Femur (tissue), 1 donor: ENCODE data around the gene RTEL1.
A peak's percentile ranks its signal among the peaks of the same experiment; 100 is the strongest.
"Not testable (repeated sequence)": the region's sequence is repeated elsewhere in the genome, so short reads cannot be mapped to it uniquely, and the experiment has no call there.

ENCODE experiments used
- DNase-seq: peaks from one replicate; pipeline ENCODE4 v3.0.0-alpha.2; 2017

The RTEL1 gene

DNA sequence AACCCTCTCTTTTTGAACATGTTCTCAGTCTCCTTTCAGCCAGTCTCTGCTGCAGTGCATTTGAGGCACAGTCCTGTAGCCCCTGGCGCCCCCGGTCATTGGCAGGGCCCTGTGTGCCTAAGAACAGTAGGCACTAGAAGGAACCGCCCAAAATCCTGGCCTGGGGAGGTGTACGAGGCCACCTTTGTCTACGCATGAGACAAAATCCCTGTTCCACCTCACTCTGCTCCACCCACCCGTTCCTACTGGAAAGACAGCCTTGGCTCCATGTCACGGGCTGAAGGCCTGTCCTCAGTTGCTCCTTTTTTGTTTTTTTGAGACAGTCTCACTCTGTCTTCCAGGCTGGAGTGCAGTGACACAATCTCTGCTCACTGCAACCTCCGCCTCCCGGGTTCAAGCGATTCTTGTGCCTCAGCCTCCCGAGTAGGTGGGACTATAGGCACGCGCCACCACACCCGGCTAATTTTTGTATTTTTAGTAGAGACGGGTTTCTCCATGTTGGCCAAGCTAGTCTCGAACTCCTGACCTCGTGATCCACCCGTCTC is 72.1 kb downstream of the RTEL1 start:
- not testable (repeated sequence) for DNase-seq

DNA sequence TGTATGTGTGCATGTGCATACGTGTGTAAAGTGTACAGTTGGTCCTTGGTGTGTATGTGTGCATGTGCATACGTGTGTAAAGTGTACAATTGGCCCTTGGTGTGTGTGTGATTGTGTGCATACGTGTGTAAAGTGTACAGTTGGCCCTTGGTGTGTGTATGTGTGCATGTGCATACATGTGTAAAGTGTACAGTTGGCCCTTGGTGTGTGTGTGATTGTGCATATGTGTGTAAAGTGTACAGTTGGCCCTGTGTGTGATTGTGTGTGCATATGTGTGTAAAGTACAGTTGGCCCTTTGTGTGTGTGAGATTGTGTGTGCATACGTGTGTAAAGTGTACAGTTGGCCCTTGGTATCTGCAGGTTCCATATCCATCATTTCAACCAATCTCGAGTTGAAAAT is 73.3 kb downstream of the RTEL1 start:
- DNase-seq, result no peak

DNA sequence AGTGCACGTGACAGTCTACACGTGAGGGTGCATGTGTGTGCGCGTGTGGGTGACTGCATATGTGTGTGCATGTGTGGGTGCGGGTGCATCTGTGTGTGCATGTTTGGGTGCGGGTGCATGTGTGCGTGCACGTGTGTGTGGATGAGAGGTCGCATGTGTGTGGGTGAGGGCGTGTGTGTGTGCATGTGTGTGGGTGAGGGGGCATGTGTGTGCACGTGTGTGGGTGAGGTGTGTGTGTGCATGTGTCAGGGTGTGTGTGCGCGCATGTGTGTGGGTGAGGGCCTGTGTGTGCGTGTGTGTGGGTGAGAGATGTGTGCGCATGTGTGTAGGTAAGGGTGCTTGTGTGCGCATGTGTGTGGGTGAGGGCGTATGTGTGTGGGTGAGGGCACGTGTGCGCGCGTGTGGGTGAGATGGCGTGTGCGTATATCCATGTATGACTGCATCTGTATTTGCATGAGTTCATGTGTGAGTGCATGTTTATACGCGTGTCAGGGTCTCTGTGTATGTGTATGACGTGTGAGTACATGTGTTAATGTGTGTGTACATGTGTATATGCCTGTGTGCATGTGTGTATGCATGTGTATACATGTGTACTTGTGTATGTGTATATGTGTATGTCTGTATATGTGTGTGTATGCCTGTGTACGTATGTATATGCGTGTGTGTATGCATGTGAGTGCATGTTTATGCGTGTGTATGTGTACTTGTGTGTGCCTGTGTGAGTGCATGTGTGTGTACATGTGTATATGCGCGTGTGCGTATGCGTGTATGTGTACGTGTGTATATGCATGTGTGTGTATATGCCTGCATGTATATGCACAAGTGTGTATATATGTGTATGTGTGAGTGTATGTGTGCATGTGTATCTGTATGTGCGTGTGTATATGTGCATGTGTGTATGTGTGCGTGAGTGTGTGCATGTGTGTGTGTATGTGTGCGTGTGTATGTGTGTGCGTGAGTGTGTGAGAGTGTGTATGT is 74.3 kb downstream of the RTEL1 start:
- DNase-seq, result no peak

DNA sequence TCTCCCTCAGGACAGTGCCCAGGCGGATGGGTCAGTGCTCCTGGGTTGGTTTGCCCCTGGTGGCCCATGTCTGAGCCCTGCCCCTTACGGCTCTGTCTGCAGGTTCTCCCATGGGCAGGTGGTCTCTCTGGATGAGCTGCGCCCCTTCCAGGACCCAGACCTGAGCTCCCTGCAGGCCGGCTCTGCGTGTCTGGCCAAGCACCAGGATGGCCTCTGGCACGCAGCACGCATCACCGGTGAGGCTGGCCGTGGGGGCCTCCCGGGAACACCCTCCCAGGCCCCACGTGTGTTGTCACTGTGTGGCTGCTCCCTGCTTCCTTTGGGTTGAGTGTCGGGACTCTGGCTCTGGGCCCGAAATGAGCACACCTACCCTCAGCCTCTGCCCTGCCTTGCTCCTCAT is 75.0 kb downstream of the RTEL1 start:
- no peak for DNase-seq

DNA sequence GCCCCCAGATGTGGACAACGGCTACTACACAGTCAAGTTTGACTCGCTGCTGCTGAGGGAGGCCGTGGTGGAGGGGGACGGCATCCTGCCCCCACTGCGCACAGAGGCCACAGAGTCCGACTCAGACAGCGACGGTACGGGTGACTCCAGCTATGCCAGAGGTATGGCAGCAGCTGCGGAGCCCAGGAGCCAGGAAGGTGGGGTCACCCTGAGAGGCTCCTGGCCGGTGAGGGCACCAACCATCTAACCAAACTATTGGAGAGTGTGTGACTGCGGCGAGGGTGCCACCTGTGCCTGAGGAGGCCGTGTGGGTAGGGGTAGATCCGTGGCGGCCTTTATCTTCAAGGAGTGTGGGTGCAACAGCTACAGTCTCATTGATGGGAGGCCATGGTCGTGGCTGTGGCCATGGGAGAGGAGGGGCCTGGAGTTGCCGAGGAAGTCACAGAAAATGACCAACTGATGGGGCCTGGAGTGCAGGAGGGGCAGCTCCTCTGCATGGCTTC is 75.5 kb downstream of the RTEL1 start:
- DNase-seq, result no peak

DNA sequence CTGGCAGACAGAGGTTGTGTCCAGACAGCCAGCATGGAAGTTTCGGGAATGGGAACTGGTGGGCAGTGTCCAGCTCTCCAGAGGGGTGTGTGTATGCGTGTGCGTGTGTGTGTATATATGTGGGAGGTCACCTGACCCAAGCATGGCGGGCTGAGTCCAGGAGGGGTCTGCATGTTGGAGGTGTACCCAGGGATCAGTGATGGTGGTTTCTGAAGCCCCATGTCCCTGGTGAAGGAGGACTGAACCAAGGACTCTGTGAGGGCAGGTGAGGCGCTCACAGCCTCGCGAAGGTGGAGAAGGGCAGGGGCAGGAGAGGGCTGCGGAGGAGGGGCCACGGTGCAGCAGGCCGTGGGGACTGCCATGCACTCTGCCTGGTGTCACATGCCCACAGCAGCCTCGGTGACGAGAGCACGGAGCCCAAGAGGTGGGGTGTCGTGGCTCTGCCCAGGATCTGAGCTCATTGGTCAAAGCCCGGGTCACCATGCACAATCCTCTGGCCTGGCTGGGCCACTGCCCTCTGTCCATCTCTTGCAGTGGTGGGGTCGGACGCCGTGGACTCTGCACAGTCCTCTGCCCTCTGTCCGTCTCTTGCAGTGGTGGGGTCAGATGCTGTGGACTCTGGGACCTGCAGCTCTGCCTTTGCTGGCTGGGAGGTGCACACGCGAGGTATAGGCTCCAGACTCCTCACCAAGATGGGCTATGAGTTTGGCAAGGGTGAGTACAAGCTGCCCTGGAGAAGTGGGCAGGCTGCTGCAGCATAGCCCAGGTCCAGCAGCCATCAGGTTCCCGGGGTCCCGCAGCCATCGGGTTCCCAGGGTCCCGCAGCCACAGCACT is 76.2 kb downstream of the RTEL1 start:
- DNase-seq, result no peak

DNA sequence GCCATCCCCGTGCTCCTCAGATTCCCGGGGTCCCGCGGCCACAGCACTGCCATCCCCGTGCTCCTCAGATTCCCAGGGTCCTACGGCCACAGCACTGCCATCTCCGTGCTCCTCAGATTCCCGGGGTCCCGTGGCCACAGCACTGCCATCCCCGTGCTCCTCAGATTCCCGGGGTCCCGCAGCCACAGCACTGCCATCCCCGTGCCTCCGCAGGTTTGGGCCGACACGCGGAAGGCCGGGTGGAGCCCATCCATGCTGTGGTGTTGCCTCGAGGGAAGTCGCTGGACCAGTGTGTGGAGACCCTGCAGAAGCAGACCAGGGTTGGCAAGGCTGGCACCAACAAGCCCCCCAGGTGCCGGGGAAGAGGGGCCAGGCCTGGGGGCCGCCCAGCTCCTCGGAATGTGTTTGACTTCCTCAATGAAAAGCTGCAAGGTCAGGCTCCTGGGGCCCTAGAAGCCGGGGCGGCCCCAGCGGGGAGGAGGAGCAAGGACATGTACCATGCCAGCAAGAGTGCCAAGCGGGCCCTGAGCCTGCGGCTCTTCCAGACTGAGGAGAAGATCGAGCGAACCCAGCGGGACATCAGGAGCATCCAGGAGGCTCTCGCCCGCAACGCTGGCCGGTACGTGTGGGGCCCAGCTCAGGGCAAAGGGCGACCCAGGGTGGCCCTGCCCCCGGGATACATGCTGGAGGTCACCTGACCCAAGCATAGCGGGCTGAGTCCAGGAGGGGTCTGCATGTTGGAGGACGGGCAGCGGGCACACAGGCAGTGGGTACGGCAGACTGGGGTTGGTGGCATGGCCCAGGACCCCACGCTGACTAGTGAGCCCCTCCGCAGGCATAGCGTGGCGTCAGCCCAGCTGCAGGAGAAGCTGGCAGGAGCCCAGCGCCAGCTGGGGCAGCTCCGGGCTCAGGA is 77.1 kb downstream of the RTEL1 start:
- DNase-seq, result no peak

DNA sequence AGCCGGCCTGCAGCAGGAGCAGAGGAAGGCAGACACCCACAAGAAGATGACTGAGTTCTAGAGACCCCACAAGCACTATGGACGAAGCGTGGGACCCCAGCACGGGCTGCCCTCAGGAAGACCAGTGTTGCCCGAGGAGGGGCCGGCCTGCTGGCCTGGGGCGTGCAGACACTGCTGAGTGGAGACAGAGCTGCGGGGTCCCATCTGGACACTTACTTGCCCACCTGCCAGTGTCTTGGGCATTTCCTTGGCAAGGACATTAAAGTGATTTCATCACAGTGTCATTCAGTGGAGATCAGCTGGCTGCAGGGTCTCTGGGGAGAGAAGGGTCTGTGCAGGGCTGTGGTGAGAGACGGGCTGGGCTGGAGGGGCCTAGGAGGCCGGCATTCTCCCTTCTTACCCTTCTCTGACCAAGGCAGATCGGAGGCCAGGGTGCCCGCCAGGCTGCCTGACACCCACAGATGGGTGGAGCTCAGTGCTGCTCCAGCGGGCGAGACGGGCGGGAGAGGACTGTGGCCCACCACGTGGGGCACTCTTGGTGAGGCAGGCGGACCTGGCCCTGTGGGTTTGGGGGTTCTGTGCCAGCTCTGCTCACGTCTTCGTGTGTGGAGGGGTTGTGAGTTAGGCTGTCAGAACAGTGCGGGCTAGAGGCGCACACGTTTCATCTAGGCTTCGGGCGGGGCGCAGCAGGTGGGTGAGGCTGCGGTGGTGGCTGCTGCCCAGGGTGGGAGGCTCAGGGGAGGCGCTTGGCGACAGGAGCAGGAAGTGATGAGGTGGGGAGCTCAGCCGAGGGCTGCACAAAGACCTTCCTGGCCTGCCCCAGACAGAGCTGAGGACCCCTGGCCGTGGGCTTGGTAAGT is 78.0 kb downstream of the RTEL1 start, which contains the start of gene LIME1:
Gene LIME1, plus strand, starts transcription at position 806 of the 860 bp plus-strand sequence. CDS start 886 bp downstream, outside the sequence.
- no peak for DNase-seq

DNA sequence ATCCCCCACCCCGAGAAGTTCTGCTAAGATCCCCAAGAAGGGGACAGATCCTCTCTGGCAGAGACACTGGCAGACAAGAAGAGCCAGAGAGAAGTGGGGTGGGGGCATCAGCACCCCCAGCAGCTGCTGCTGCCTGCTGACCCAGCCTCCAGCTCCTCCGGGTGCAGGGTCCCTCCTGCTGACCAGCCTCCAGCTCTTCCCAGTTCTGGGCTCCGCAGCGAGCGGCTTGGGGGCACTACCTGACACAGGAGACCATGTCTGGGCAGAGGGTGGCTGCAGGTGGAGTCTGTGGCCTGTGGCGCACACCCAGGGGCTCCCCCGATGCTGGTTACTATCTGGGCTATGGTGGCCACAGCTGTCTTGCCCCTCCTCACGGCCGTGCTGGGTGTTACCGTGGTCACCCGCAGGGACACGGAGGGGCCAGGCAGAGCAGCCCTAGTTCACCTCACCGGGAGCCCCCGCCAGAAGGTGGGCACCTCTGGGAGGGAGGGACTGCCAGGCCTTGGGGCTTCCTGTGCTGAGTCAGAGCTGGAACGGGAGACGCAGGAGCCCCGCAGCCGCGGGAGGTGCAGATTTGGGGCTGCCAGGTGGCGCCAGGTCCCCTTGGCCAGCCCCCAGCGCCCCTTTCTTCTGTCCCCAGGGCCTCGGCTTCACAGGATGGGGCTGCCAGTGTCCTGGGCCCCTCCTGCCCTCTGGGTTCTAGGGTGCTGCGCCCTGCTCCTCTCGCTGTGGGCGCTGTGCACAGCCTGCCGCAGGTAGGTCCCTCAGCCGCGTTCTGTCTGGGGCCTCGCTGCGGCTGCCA is 79.0 kb downstream of the RTEL1 start:
- no peak for DNase-seq

DNA sequence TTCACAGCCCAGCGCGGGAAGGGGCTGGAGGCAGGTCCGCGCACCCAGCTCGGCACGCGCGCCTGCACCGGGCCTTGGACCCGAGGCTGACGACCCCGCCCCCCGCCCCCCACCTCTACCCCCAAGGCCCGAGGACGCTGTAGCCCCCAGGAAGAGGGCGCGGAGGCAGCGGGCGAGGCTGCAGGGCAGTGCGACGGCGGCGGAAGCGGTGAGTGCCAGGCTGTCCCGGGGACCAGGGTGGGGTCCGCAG is 79.5 kb downstream of the RTEL1 start:
- no peak for DNase-seq

DNA sequence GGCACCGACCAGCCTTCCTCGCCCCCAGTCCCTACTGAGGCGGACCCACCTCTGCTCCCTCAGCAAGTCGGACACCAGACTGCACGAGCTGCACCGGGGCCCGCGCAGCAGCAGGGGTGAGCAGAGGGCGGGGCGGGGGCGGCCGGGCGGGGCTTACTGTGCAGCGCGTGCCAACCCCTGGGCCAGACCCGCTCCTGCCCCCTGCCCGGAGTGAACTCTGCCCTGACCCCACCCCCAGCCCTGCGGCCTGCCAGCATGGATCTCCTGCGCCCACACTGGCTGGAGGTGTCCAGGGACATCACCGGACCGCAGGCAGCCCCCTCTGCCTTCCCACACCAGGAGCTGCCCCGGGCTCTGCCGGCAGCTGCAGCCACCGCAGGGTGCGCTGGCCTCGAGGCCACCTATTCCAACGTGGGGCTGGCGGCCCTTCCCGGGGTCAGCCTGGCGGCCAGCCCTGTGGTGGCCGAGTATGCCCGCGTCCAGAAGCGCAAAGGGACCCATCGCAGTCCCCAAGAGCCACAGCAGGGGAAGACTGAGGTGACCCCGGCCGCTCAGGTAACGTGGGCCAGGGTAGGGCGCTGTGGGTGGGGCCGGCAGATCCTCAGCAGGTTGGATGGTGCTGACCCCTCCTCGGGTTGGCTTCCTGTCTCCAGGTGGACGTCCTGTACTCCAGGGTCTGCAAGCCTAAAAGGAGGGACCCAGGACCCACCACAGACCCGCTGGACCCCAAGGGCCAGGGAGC is 80.0 kb downstream of the RTEL1 start:
- DNase-seq, result no peak

DNA sequence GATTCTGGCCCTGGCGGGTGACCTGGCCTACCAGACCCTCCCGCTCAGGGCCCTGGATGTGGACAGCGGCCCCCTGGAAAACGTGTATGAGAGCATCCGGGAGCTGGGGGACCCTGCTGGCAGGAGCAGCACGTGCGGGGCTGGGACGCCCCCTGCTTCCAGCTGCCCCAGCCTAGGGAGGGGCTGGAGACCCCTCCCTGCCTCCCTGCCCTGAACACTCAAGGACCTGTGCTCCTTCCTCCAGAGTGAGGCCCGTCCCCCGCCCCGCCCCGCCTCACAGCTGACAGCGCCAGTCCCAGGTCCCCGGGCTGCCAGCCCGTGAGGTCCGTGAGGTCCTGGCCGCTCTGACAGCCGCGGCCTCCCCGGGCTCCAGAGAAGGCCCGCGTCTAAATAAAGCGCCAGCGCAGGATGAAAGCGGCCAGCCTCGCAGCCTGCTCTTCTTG is 80.6 kb downstream of the RTEL1 start:
- peak; percentile 83 for DNase-seq

DNA sequence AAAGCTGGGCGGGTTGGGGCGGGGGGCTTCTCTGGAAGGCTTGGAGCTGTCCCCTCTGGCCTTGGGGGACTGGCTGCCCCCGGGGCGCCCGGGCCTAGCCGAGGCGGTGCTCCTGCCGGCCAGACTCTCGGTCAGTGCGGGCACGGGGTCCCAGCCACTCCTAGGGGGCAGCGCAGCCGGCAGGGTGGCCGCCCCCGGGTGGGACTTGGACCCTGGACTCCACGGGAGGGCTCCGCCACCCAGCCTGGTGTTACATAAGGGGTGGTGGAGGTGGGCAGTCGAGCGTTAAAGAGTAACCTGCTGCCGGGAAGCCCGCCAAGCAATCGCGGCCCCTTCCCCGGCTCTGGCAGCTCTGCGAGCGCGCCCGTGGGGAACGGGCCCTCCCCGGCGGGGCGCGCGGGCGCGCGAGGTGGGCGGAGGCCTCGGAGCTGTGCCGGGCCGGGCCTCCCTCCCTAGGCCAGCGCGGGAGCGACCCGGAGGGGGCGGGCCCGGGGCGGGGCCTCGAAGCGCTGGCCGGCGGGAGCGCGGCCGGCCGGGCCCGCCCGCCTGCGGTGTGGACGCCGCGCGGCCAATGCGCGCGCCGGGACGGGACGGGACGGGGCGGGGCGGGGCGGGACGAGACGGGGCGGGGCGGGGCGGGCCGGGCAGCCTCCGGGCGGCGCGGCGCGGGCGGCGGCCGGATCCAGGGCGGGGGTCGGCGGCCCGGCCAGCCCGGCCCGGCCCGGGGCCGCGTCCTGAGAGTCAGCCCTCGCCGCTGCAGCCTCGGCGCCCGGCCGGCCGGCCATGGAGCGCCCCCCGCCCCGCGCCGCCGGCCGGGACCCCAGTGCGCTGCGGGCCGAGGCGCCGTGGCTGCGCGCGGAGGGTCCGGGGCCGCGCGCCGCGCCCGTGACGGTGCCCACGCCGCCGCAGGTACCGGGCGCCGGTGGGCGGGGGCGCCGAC is 81.3 kb downstream of the RTEL1 start, which contains the start of gene SLC2A4RG:
Gene SLC2A4RG, plus strand, starts transcription at position 647 of the 940 bp plus-strand sequence. Its CDS starts 137 bp downstream, at position 784.
- DNase-seq, result peak; percentile 88

DNA sequence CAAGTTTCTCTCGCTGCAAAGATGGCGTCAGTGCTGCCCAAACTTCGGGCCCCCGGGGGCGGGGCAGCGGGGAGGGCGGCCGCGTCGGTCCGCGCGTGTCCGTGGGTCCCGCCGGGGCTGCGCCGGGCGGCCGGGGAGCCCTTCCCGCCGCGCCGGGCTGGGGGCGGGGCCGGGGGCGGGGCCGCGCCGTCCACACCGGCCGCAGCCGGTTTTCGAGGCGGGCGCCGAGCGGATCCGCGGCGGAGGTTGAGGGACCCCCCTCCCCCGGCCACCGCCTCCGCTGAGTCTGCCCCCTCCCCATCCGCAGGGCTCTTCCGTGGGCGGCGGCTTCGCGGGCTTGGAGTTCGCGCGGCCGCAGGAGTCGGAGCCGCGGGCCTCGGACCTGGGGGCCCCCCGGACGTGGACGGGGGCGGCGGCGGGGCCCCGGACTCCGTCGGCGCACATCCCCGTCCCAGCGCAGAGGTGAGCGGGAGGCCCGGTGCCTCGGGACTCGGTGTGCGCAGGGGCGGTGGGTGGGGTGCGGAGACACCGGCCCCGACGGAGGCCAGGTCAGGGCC is 82.0 kb downstream of the RTEL1 start:
- peak; percentile 73 for DNase-seq

DNA sequence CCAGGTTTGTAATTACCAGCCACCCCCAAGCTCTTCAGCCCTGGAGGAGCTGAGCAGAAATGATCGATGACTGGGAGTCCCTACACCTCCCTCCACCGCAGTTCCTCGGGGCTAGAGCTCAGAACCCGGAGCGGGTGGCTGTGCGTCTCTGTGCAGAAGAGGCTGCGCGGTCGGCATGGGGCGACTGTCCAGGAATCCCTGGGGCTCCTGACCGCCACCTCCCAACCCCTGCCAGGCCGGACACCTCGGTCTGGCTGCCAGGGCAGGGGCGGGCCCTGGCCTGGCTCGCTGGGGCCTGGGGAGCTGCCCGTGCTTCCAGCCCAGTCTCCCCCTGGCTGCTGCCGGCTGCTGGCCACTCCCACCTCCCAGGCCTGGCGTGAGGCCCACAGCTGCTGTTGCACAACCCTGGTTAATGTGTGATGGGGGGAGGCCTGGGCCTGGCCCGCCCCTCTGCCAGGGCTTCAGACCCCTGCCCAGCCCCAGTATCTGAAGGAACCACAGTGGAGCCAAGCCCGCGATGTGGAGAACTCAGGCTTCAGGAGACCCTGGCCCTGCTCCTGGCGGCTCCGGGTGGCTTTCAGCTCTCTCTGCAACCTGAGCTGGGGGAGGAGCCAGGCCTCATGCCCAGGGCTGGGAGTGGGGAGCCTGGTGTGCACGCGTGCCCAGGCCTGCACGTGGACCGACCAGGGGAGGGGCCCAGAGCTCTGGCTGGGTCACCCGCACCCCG is 82.7 kb downstream of the RTEL1 start:
- DNase-seq, result peak; percentile 96

DNA sequence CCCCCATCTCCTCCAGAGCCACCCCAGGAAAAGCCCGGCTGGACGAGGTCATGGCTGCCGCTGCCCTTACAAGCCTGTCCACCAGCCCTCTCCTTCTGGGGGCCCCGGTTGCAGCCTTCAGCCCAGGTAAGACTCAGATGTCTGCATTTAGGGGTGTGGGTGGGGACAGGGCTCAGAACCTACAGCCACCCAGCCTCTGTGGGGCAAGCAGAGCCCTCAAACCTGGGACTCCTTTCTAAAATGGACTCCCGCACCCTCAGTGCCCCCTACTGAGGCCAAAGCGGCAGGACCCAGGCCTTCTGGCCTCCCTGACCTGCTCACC is 83.2 kb downstream of the RTEL1 start:
- DNase-seq, result no peak

DNA sequence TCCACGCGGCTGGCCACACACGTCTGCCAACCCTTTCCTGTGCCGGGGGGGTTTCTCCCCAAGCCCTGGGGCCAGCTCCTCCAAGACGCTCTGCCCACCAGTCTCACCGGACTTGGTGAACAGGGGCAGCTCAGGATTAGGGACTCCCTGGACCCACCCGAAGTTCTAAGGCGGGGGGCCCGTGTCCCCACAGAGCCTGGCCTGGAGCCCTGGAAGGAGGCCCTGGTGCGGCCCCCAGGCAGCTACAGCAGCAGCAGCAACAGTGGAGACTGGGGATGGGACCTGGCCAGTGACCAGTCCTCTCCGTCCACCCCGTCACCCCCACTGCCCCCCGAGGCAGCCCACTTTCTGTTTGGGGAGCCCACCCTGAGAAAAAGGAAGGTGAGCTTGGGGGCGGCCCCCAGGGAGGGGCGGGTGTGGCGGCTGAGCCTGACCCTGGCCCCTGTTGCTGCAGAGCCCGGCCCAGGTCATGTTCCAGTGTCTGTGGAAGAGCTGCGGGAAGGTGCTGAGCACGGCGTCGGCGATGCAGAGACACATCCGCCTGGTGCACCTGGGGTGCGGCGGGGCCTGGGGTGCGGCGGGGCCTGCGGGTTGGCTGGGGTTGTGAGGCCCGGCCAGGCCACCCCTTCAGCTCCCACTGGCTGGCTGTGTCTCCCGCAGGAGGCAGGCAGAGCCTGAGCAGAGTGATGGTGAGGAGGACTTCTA is 83.7 kb downstream of the RTEL1 start:
- DNase-seq, result no peak
